ENCODE measurements around the gene S100A10.

- TF ChIP-seq GABPA (IDR thresholded peaks at IDR 0.05; ENCODE audit: low read depth) (no peak), POLR2AphosphoS5 (IDR thresholded peaks at IDR 0.05; ENCODE audit: low read depth) (no peak), SPI1 (IDR thresholded peaks at IDR 0.05; ENCODE audit: borderline replicate concordance, low read depth) (no peak)
- TF ChIP-seq, protein P1, sequence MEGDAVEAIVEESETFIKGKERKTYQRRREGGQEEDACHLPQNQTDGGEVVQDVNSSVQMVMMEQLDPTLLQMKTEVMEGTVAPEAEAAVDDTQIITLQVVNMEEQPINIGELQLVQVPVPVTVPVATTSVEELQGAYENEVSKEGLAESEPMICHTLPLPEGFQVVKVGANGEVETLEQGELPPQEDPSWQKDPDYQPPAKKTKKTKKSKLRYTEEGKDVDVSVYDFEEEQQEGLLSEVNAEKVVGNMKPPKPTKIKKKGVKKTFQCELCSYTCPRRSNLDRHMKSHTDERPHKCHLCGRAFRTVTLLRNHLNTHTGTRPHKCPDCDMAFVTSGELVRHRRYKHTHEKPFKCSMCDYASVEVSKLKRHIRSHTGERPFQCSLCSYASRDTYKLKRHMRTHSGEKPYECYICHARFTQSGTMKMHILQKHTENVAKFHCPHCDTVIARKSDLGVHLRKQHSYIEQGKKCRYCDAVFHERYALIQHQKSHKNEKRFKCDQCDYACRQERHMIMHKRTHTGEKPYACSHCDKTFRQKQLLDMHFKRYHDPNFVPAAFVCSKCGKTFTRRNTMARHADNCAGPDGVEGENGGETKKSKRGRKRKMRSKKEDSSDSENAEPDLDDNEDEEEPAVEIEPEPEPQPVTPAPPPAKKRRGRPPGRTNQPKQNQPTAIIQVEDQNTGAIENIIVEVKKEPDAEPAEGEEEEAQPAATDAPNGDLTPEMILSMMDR (IDR thresholded peaks at IDR 0.05; ENCODE audit: insufficient read depth, low read length) = no peak
These were observed 36.2 kb upstream of the S100A10 start for GRCh38 chr1:152029929-152030211.
